CD4-positive, alpha-beta T cell treated with Interferon gamma for 1 hour (primary cell): Measurements from ENCODE around the gene NEIL3.
"Not testable (repeated sequence)": the region's sequence is repeated elsewhere in the genome, so short reads cannot be mapped to it uniquely, and the experiment has no call there.

Experiments
- DNase-seq: peaks from one replicate; pipeline ENCODE4 v3.0.0-alpha.2; 2020

Gene NEIL3

DNA sequence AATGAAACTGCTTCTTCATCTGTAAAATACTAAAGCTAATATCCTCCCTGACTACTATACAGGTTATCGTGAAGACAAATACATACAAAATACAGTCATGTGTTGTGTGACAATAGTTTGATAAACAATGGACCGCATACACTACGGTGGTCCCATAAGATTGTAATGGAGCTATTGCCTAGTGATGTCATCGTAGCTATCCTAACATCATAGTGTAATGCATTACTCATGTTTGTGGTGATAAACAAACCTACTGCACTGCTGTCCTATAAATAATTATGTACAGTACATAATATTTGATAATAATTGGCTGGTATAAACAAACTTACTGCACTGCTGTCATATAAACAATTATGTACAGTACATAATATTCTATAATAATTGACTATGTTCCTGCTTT, 5.6 kb upstream of the NEIL3 start:
- DNase-seq, result no peak

- not testable (repeated sequence) for DNase-seq
Observed at GRCh38 chr4:177304864-177305263, 4.8 kb upstream of the NEIL3 start.

GRCh38 chr4:177308125-177308524, 1.5 kb upstream of the NEIL3 start:
- peak; percentile 6 for DNase-seq

DNA sequence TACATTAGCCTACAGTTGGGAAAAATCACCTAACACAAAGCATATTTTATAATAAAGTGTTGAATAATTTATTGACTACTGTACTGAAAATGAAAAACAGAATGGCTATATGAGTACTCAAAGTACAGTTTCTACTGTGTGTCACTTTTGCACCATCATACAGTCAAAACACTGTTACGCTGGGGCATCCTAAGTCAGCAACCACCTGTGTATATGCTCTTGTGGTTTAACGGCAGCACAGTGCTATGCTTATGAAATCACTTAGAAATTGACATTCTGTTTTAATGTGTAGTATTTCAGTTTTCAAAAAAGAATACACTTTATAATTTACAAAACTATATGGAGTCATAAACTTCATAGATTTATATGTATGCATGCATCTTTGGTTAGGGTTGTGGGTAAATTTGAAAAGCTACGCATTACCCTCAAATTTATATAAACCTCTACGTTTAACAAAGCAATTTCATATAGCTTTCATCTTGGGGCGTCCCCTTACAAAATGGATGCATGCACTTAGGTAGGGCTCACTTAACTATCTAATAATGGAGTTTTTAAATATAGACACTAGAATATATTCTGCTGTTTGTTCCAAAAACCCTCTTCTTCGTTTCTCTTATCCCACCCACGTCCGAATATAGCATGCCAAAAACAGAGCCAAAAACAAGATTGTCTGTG, 690 bp upstream of the NEIL3 start:
- DNase-seq, result no peak

DNA sequence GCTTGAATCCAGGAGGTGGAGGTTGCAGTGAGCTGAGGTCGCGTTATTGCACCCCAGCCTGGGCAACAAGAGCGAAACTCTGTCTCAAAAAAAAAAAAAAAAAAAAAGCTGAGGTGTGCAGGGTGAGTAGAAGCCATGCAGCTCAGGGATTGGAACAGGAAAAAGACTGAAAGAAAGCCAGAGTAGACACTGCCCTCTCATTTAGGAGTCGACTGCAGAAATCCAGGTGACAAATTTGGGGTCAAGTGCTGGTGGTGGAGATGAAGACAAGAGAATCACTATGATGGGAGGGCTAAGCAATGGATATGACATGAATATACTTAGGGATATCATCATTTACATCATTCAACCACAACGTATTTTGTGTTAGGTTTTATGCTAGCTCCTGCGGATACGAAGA, 1.9 kb downstream of the NEIL3 start:
- no peak for DNase-seq

DNA sequence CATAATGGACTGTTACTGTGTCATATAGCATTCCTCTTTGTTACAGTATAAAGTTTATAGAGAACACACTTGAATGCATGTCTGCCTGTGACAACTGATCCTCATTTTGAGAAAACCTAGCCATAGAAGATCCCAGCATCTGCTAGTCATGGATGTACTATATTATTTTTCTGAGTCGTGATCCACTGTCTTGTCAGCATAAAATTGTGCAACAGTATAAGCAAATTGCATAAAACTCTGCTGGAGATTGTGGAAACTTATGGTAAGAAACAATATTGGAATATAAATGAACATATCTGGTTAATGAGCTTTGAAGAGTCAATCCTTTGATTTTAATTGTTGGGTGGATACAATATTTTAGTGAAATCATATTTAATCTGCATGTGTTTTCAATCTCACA, 3.6 kb downstream of the NEIL3 start:
- DNase-seq, result no peak

- no peak for DNase-seq
Observed at GRCh38 chr4:177315767-177316464, 6.2 kb downstream of the NEIL3 start.

DNA sequence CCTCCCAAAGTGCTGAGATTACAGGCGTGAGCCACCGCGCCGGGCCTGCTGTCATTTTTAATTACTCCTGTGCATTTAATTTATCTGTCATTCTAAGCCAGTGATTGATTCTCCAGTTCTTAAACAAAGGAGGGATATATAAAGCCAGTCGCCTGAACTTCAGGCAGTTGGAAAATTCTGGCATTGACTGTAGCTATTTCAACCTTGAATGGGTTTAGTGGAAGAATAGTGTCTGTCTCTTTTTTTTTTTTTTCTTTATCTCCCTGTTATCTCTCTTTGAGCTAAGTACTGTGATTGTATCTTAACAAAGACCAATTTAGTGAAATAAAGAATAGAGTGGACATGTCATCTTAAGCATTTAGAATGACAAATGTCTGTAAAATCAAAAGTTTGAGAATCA, 11.0 kb downstream of the NEIL3 start:
- DNase-seq, result no peak

GRCh38 chr4:177321647-177322046, 12.0 kb downstream of the NEIL3 start:
- DNase-seq, result no peak

- no peak for DNase-seq
Observed at GRCh38 chr4:177322266-177322665, 12.6 kb downstream of the NEIL3 start.

DNA sequence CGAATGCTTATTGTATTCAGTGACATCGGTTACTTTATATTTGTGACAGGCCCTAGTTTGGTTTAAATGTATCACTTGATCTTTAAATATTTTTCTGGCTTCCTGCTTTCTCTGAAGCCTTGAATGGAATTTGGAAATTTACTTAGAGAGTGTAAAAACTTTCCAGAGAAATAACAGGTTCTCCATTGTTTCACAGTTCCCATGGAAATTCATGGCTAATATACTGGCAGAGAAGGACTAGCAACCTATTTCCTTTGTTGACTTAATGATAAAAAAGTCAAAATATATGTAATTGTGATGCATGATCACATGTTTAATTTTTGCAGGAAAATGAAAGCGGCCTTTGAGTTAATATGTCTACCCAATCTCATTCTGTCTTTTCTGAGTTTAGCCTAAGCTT, 13.2 kb downstream of the NEIL3 start:
- no peak for DNase-seq

DNA sequence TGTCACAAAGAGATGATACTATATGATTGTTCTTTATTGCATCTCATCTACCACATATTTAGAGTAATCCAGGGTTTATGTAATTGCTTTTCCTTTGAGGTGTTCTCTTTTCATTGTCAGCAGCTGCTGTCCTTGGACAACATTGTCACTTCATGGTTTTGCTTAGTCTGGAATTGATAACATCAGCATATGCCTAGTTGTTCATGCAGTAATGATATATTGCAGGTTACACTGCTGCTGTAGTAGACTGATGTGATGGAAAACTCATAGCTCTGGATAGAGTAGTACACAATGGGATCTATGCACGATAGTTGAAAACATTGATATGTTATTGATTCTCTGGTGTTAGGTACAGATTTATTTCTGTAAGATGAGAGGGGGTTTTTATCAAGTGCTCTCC, 13.7 kb downstream of the NEIL3 start:
- no peak for DNase-seq

DNA sequence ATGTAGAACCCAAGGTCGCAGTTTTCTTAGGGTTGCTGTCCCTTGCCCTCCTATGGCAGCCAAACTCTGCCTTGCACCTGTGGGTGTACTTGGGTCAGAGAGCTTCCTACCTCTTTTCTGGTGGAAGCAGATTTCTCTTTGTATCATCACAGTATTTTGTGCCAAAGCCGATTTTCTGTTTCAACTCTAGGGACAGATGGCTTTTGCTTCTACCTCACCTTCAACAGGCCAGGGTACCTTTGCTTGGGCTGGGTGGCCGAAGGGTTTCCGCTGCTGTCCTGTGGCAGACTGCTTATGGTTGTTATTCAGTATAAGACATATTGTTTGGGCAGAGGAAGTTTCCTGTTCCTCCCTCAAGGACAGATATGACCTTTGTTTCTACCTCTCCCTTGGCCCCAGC, 22.4 kb downstream of the NEIL3 start:
- no peak for DNase-seq

GRCh38 chr4:177339477-177340374, 30.1 kb downstream of the NEIL3 start:
- no peak for DNase-seq

DNA sequence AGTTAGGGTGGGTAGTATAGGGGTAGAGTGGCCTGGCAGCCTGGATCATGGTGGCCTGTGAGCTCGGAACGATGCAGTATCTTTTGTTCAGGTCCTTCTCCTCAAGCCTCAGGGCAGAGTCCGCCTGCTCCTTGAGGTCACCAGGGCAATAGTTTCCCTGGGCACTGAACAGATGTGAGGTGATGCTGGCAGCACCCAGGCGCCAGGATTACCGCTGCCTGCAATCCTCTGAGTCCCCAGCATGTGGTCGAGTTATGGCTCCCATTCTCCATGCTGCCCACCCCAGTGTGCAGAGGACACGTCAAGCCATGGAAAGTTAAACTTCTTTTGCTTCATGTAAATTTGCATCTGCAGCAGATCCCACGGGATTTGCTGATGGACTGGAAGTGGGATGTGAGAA, 38.7 kb downstream of the NEIL3 start:
- DNase-seq, result no peak

DNA sequence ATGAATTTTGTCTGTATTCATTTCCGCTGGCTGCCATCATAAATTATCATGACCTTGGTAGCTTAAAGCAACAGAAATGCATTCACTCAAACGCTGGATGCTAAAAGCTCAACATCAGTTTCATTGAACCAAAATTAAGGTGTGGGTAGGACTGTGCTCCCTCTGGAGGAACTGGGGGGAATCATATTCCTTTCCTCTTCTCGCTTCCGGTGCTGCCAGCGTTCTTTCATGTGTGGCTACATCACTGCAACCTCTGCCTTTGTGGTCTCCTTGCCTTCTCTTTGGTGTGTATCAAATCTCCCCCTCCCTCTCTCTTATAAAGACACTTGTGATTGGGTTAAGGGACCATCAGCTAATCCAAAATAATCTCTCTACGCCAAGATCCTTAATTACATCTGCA, 39.5 kb downstream of the NEIL3 start:
- no peak for DNase-seq

GRCh38 chr4:177351622-177352244, 42.1 kb downstream of the NEIL3 start:
- no peak for DNase-seq

GRCh38 chr4:177356206-177356605, 46.5 kb downstream of the NEIL3 start:
- no peak for DNase-seq

DNA sequence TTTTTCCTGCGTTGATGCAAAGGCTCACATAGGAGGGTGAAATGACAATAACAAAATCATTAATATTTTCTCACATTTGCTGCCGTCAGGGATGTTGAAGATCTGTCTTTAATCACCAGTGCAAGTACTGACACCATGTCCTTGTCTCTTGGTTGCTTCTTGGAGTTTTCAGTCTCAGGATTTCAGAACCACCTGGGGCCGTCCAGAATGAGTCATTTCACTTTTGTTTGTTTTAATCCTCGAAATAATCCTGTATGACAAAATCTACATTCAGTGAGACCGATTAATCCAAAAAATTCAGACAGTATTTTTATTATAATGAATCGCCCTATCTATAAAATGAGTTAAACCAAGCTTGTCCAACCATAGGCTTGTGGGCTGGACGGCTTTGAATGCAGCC, 47.2 kb downstream of the NEIL3 start:
- no peak for DNase-seq

GRCh38 chr4:177367336-177367735, 57.7 kb downstream of the NEIL3 start:
- no peak for DNase-seq

GRCh38 chr4:177369372-177369771, 59.7 kb downstream of the NEIL3 start:
- DNase-seq, result no peak

DNA sequence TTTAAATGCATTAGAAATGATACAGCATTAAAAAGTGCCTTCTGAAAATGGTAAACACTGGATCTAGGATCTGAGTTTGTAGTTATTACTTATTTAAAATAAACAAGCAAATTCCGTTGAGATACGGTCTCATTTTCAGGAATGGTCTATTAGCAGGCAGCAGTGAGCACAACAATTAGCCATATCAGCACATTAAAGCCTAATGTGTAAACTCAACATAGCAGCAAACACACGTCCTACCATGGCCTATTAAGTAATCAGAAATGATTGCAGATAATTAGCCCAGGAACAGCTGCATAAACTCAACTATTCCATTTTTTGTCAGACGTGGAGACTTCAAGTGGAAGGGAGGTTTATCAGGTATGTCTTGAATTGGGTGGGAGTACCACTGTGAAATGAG, 61.8 kb downstream of the NEIL3 start:
- no peak for DNase-seq

GRCh38 chr4:177374966-177375365, 65.3 kb downstream of the NEIL3 start:
- no peak for DNase-seq
